GM19452 (cell line): ENCODE data around the gene ADCY1.

Source experiments
- ATAC-seq: cut with Tn5 transposase; IDR thresholded peaks from one replicate; pipeline ENCODE4 v1.9.1; 2021; ENCODE audit not compliant: unreplicated experiment

The ADCY1 gene

GRCh38 chr7:45689011-45689796, 115.0 kb downstream of the ADCY1 start:
- no peak for ATAC-seq

GRCh38 chr7:45689797-45690761, 115.9 kb downstream of the ADCY1 start:
- ATAC-seq = no peak

GRCh38 chr7:45690762-45691150, 116.6 kb downstream of the ADCY1 start:
- no peak for ATAC-seq

- ATAC-seq = no peak
Observed at GRCh38 chr7:45691155-45691656, 117.0 kb downstream of the ADCY1 start.

- no peak for ATAC-seq
Observed at GRCh38 chr7:45692031-45692430, 117.9 kb downstream of the ADCY1 start.

- no peak for ATAC-seq
Observed at GRCh38 chr7:45695249-45695995, 121.3 kb downstream of the ADCY1 start.

GRCh38 chr7:45696476-45696875, 122.3 kb downstream of the ADCY1 start:
- ATAC-seq = no peak

GRCh38 chr7:45697576-45698136, 123.5 kb downstream of the ADCY1 start:
- no peak for ATAC-seq

GRCh38 chr7:45698303-45699014, 124.3 kb downstream of the ADCY1 start:
- ATAC-seq = no peak

- no peak for ATAC-seq
Observed at GRCh38 chr7:45699015-45699309, 124.8 kb downstream of the ADCY1 start.

GRCh38 chr7:45699726-45700390, 125.7 kb downstream of the ADCY1 start:
- ATAC-seq = no peak

- no peak for ATAC-seq
Observed at GRCh38 chr7:45700556-45700955, 126.4 kb downstream of the ADCY1 start.

- no peak for ATAC-seq
Observed at GRCh38 chr7:45701701-45702510, 127.7 kb downstream of the ADCY1 start.

- ATAC-seq = no peak
Observed at GRCh38 chr7:45702751-45703150, 128.6 kb downstream of the ADCY1 start.

GRCh38 chr7:45703373-45703821, 129.2 kb downstream of the ADCY1 start:
- no peak for ATAC-seq

- no peak for ATAC-seq
Observed at GRCh38 chr7:45703911-45704682, 129.9 kb downstream of the ADCY1 start.

- ATAC-seq = no peak
Observed at GRCh38 chr7:45704683-45705016, 130.5 kb downstream of the ADCY1 start.
